Fibroblast of pulmonary artery (primary cell): ENCODE data around the gene HOXD13.
A peak's percentile ranks its signal among the peaks of the same experiment; 100 is the strongest.

ENCODE experiments used
- DNase-seq: peaks from one replicate; pipeline ENCODE4 v3.0.0-alpha.2; 2010; ENCODE audit warnings: low read depth
- H3K4me3 ChIP-seq: replicated peaks from 2 replicates; pipeline ENCODE4 v1.5.1; 2011; ENCODE audit warnings: low read depth, mild to moderate bottlenecking, control low read depth, low read length, moderate library complexity
- TF ChIP-seq, protein P1 (sequence below): IDR thresholded peaks from 2 replicates; pipeline ENCODE4 v1.5.1; 2011; ENCODE audit warnings: mild to moderate bottlenecking, control low read depth, low read length, inconsistent platforms; ENCODE audit errors: missing control alignments

Gene HOXD13

DNA sequence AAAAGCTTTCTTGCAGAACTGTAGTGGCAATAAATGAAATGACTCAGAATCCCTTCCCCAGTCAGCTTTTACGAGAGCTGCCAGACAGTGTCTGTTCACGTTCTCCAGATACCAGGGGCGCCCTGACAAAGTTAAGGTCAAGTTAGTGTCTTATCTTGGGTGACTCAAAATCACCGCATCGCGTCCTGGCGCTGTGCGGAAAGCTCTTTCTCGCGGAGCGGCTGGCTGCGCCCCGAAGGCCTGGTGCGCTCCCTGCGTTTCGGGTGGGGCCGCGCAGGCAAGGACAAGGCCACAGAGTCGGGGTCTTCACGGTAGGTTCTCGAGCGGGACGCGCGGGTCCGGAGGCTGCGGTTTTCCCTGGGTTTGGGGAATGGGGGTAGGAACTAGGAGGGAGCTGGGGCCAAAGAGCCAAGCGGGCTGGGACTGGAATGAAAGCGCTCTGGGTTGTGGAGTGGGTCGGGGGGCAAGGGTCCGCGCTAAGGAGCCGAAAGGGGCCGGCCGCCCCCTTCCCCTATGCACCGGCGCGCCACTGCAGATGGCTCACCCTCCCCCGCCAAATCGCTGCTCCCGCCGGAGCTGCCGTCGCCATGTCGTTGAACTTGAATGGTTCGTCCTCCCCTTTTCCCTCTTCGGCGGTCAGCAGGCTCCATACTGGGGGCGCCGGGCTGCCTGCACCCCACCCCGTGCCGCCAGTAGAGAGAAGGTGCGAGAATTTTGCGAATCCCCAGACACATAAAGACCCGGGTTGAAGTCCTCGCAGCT, 12.0 kb downstream of the HOXD13 start:
- no peak for DNase-seq
- TF ChIP-seq, protein P1, sequence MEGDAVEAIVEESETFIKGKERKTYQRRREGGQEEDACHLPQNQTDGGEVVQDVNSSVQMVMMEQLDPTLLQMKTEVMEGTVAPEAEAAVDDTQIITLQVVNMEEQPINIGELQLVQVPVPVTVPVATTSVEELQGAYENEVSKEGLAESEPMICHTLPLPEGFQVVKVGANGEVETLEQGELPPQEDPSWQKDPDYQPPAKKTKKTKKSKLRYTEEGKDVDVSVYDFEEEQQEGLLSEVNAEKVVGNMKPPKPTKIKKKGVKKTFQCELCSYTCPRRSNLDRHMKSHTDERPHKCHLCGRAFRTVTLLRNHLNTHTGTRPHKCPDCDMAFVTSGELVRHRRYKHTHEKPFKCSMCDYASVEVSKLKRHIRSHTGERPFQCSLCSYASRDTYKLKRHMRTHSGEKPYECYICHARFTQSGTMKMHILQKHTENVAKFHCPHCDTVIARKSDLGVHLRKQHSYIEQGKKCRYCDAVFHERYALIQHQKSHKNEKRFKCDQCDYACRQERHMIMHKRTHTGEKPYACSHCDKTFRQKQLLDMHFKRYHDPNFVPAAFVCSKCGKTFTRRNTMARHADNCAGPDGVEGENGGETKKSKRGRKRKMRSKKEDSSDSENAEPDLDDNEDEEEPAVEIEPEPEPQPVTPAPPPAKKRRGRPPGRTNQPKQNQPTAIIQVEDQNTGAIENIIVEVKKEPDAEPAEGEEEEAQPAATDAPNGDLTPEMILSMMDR = no peak
- H3K4me3 ChIP-seq = no peak overlapping the region

DNA sequence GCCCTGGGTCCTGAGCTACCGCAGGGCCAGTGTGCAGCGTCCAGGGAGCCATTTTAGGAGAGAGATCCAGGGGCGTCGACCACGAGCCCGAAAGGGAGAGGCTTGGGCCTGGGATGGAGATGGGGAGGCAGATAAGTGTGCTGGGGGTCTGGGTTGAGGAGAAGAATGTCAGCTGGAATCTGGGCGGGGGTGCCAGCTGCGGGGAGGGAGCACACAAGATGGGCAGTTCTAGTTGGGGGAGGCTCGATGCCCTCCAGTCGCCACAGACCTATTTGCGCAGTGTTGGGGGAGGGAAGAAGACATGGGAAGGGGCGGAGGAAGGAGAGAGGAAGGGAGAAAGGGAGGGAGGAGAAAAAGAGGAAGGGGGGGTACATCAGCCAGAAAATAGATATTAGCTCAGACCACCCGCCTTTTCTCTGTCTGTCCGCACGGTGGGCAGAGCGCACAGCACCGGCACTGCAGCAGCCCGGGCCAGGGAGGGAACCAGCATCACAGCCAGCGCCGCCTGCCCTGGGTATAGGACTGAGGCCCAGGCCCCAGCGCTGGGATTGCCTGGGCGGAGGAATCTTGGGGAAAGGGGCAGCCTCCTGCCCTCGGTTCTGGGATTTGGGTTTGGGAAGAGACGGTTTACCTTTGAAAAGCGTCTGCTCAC, 12.7 kb downstream of the HOXD13 start:
- H3K4me3 ChIP-seq = no peak overlapping the region
- no peak for DNase-seq
- TF ChIP-seq, protein P1 = no peak

DNA sequence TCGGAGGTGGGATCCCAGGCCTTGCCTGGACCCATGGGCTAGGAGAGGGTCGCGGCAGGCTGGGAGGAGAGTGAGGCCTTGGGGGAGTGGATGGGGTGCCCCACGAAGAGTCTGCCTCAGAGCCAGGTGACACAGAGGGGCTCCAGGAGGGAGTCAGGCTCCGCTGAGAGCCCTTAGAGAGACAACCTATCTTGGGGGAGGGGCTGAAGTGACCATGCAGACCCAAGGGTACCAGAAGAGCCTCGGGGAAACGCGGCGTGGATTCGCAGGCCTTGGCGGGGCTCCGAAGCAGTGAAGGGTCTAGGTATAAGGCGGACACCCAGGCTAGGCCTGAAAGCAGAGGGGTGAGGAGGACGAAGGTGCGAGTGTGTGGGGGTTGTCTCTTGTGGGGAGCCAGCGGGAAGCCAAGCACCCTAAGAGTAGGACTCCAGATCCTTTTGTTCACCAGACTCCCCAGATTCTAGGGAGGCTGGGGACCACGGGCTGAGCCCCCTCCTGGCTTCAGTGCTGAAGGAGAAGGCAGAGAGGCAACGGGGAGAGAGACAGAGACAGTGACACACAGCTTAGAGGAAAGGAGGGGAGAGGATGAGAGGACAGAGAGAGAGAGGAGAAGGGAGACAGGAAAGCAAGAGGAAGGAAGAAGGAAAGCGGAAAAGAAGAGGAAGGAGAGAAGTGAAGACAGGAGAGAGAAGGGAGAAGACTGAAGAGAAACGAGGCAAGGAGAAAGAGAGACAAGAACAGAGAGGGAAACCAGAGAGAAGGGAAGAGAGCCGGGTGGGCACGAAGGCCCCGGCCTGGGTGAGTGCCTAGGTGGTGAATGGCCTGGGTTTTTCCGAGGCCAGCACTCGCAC, 13.4 kb downstream of the HOXD13 start:
- DNase-seq = no peak
- TF ChIP-seq, protein P1 = no peak
- H3K4me3 ChIP-seq = no peak overlapping the region

DNA sequence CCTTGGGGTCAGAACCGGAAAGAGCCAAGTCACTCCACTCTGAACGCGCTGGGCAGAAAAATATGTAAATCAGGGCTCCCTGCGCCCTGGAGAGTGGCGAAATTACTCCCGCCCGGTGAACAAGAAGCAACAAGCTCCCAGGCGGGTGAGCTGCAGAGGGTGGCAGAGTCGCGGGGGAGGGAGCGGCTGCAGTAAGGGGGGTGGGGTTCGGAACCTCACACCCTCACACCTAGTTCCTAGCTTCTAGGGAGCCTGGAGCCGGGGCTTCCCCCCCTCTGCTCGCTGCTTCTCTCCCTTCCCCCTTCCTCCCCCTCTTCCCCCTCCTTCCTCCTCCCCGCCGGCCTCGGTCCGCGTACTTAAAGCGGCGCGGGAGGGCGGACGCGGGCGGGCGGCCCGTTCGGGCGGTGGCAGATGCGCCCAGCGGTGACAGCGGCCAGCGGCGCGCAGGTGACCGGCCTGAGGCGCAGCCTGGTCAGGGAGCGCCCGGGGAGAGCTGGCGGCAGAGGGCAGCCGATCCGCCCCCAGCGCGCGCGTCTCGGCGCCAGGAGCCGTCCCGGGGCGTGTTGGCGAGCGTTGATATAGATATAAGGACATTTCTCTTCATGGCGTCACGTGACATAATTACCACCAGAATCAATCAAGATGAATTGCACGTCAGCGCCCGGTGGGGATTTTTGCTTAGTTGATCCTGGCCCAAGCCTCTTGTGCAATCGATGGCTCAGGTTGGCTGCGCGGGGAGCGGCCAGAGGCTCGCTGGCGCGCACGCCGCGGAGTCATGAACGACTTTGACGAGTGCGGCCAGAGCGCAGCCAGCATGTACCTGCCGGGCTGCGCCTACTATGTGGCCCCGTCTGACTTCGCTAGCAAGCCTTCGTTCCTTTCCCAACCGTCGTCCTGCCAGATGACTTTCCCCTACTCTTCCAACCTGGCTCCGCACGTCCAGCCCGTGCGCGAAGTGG, 14.3 kb downstream of the HOXD13 start, which contains the start of gene HOXD11:
Gene HOXD11, plus strand, starts transcription at position 700 of the 959 bp plus-strand sequence. Its CDS starts 76 bp downstream, at position 776.
- no peak within 1 kb of the TSS for H3K4me3 ChIP-seq
- peak; percentile 23 for DNase-seq
- TF ChIP-seq, protein P1 = no peak

DNA sequence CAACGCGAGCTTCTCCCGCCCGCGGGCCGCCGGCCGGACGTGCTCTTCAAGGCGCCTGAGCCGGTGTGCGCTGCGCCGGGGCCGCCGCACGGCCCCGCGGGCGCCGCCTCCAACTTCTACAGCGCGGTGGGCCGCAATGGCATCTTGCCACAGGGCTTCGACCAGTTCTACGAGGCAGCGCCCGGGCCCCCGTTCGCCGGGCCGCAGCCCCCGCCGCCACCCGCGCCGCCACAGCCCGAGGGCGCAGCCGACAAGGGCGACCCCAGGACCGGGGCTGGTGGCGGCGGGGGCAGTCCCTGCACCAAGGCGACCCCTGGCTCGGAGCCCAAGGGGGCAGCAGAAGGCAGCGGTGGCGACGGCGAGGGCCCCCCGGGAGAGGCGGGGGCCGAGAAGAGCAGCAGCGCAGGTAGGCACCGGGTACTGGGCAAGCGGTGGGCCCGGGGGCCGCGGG, 15.2 kb downstream of the HOXD13 start:
- no peak overlapping the region for H3K4me3 ChIP-seq
- no peak for DNase-seq

More for the DNA sequence above, 15.2 kb downstream of the HOXD13 start:
- TF ChIP-seq, protein P1 = no peak
